ENCODE results near the gene CIAO3.

The CIAO3 gene

DNA sequence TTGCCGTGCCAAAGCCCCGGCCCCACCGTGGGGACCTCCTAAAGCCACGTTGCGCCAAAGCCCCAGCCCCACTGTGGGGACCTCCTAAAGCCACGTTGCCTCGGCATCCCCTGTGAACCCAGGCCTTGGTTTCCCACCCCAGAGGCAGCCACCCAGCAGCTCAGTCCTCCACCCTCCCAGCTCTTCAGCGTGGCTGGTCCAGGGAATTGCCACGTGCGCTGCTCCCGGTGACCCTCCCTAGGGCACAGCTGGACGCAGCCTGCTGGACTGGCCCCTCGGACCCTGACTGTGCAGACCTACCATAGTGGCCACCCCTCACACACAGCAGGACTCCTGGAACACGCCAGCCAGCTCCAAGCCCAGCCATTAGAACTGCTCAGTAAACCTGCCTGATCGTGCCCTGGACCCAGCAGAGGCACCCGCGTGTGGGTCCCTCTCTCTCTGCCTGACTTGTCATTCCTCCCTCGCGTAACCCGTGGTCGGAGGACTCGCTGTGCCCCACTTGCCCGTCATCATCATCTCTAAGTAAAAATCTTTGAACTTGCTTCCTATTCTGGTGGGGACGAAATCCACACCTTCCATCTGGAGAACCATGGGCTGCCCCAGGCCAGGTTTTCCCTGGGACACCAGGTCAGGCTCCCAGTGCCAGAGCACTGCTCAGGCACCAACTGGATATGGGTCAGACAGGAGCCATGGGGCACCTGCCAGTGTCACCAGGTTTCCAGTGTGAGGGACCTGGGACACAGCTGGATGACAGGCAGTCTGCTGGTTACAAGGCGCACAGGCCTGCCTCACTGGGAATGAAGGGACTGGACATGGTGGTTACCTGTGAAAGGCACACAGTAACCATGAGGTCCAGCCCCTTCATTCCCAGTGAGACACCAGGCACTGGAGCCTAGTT lies 5.6 kb downstream of the CIAO3 start:
- DNase-seq (ENCODE audit: low read depth), result no peak

DNA sequence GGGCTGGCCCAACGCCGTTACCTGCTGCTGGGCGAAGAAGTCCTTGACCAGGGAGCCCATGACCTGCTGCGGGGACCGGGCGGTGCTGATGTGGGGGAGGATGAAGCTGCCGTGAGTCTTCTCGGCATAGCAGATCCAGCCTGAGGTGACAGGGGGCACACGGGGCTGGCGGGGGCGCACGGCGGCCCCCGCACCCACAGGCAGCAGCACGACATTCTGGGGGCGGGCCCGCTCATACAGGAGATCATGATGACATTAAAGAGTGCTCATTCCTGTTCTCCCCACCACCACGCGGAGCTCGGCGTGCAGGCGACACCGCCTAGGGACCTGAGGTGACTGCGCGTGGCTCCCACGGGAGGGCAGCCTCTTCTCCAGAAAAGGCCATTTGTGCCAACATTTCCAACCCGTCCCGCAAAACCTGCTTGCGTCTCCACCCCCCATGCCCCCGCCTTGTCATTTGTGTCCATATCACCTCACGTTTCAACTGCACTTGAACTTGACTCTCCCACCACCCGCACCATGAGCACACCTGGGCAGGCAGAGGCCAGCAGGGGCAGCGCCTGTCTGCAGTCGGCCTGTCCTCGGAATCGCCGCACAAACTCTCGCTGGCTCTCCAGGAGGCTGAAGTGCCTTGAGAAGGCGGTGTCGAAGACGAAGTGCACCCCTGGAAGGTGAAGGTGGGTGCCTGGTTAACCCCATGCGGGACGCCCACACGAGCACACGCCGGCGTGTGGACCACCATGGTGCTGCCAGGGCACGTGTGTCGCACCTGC lies 6.4 kb downstream of the CIAO3 start:
- DNase-seq (ENCODE audit: low read depth), result no peak

DNA sequence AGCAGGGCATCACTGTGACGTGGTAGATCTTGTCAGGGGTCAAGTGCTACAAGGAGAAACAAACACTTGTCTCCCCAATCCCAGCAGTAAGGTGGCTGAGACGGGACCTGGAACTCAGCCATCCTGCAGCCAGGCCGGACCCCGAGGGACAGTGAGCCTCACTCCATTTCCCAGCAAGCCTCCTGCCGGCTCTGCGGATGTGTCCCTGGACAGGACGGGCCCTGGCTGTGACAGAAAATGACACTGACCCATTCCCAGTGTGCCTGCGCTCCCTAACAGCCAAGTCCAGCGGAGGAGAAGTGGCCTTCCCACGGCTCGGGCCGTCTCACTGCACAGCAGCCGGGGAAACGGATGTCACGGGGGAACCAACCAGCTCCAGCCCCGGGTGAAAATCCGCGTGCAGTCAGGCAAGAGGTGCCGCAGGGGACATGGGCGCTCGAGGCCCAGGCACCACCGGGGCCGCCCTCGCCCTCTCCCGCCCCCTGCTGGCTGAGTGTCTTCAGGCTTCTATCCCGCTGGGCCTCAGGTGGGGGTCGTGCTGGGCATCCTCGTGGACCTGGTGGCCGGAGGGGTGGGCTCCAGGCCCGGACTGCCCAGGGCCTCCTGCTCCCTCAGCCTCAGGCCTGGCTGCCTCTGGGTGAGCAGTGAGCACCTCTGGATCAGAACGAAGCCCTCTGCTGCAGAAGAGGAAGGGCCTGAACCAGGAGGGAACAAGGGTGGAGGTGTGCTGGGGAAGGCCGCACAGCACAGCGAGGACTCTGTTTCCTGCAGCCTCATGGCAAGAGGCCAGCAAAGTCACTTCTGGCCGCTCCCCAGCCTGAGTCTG lies 7.2 kb downstream of the CIAO3 start:
- DNase-seq (ENCODE audit: low read depth), result no peak

DNA sequence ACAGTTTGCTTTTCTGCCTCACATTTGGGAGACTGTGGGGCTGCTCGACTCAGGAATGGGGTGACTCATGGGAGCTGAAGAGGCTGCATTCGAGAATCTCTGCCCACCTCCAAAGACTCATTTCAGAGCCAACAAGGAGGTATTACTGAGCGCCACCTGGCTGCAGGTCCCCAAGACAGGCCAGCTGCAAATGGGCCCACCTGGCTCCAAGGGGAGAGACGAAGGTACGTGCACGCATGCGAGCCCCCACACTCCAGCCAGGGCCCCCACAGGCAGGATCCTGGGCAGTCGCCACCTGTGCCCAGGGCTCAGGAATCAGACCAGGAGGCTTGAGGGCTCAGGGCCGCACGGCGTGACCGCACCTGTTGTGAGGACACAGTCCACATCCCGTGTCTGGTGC lies 7.9 kb downstream of the CIAO3 start:
- DNase-seq (ENCODE audit: low read depth), result no peak

DNA sequence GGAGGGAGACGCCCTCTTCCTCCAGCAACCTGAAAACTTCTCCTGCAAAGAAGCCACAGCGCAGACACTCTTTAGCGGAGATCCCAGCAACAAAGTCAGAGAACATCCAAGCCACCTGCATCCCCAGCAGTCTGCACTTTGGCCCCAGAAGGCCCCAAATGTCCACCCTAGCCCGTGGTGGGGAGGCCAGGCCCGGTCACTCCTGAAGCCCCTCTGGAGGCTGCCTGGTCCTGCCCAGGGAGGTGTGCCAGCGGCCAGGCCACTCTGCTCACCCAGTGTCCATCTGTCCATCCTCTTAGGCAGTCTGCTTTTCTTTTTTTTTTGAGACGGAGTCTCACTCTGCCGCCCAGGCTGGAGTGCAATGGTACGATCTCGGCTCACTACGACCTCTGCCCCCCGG lies 8.5 kb downstream of the CIAO3 start:
- DNase-seq (ENCODE audit: low read depth), result no peak

DNA sequence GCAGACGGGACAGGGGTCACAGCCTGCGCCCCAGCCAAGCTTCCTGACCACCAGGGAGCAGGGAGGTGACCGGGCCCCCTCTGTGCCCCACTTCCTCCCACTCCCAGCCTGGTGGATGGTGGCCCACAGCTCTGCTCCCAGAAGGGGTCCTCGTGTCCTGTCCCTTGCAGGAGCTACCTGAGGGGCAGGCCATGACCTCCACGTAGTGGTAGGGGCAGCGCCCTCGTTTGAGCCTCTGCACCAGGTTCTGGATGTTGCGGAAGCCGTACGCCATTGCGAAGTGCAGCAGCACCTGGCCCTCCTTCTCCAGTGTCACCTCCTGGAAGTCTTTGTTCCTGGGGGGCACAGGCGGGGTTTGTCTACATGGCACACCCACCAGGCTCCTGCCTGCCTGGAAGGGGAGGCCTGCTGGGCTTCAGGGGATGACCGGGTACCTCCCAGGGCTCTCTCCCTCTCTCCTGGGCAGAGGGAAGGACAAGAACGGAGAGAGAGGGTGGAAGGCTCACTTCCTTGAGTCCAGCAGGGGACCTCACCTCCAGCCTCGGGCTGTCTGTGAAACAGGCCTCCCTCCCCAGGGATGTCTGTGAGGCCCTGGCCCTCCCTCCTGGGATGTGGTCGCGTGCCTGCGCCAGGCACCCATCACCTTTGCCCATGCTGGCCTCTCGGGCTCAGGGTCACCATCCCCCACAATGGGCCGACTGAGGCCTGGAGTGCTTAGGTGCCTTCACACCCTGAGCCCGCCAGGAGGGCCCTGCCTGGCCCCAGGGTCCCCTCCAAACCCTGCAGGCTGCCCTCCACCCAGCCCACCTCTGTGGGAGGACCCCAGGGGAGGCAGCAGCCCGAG lies 9.9 kb downstream of the CIAO3 start:
- no peak for DNase-seq (ENCODE audit: low read depth)

DNA sequence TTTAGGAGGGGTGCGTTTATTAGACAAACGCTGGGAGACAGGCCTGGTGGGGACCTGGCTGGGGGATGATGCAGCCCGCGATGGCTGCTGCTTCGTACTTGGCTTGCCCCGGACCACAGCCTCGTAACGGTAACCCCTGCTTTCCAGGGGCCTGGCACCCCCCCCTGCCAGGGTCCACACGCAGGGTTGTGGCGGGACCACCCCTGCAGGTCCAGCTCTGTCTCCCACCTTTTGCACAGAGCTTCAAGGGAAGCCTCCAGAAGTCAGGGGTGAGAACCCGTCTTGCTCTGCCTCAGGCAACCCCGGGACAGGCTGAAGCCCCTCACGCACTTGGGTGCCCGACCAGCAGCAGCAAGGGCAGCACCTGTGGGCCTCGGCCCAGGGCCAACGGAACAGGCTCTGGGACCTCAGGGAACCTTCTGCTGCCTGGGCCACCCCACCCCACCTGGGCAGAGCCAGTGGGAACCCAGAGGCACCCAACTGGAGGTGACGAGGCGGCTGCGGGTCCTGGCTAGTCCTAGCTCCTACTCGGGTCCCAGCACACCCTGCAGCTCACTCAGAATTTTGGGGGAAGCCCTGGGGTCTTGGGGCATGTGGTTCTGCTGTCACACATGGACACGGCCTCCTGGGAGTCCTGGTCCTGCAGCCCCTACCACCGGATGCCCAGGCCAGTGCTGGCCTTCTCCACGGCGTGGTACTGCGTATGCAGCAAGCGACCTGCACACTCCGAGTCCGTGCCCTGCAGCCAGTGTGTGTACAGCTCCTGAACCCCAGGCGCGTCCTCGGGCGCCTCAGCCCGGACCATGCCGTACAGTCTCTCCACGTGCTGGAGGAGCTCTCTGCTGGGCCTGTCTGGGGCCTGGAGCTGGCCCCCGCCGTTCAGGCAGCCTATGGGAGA lies 10.8 kb downstream of the CIAO3 start:
- no peak for DNase-seq (ENCODE audit: low read depth)

DNA sequence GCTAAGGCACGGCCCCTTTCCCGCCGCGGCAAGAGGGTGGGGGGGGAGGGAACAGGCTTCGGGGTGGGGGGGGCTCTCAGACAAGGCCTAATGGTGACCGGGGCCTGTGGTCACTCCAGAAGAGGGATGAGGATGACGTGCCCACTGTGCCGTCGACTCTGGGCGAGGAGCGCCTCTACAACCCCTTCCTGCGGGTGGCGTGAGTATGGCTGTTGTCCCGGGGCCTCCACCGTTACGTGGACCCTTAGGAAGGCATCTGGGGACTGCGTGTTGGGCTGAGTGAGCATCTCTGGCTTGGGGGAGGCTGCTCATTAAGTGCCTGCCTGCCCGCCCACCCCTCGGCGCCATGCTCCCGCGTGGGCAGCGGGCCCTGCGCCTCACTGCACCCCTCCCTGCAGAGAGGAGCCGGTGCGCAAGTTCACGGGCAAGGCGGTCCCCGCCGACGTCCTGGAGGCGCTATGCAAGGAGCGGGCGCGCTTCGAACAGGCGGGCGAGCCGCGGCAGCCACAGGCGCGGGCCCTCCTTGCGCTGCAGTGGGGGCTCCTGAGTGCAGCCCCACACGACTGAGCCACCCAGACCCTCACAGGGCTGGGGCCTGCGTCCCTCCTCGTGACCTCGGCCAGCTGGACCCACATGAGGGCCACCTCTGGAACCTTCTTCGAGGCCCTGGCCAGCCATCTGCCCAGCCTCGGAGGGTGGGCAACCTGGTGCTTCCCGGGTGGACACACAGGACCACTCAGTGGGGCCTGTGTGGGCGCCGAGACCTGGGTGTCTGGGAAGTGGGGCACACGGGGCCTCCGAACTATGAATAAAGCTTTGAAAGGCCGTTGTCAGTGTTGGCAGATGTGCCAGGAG lies 11.7 kb downstream of the CIAO3 start:
- DNase-seq (ENCODE audit: low read depth), result no peak

DNA sequence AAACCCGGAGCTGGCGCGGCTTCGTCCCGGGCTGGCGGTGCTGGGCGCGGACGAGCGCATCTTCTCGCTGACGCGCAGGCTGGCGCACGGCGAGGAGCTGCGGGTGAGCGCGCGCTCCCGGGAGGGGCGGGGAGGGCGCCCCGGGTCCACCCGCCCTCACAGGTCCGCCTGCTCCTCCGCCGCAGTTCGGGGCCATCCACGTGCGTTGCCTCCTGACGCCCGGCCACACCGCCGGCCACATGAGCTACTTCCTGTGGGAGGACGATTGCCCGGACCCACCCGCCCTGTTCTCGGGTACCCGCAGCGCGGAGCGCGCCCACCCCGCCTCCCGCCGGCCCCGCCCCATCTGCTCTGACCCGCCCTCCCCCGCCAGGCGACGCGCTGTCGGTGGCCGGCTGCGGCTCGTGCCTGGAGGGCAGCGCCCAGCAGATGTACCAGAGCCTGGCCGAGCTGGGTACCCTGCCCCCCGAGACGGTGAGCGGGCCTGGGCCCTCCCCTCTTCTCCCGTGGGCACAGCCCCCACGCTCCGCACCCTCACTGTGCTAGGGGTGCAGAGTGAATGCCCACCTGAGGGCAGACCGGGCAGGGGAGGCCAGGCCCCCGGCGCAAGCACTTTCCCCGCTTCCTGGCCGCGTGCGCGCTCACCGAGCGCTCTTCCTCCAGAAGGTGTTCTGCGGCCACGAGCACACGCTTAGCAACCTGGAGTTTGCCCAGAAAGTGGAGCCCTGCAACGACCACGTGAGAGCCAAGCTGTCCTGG lies 12.5 kb downstream of the CIAO3 start:
- no peak for DNase-seq (ENCODE audit: low read depth)

DNA sequence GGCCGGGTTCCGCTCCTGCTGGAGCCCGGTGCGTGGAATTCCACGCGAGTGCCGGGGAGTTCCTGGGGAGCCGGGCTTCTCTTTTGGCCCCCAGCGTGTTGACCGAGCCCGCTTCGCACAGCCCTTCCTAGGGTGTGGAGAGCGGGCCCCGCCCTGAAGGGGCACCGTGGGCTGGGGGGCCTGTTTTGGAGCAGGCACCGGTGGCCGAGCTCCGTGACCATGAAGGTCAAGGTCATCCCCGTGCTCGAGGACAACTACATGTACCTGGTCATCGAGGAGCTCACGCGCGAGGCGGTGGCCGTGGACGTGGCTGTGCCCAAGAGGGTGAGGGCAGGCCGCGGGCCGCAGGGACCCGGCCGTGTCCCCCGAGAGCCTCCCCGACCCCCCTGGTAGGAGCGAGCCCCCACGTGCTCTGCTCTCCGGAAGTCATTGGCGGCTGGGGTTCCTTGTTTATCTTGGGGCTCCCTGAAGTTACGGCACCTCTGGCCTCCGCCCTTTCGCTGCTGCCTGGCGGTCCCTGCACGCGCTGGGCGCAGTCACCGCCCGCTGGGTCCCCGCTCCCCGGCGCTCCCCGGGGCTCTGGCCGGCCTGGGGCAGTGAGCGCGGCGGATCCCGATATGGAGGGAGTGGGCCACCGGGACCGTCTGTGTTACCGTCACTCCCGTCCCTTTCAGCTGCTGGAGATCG lies 13.4 kb downstream of the CIAO3 start:
- DNase-seq (ENCODE audit: low read depth), result no peak

DNA sequence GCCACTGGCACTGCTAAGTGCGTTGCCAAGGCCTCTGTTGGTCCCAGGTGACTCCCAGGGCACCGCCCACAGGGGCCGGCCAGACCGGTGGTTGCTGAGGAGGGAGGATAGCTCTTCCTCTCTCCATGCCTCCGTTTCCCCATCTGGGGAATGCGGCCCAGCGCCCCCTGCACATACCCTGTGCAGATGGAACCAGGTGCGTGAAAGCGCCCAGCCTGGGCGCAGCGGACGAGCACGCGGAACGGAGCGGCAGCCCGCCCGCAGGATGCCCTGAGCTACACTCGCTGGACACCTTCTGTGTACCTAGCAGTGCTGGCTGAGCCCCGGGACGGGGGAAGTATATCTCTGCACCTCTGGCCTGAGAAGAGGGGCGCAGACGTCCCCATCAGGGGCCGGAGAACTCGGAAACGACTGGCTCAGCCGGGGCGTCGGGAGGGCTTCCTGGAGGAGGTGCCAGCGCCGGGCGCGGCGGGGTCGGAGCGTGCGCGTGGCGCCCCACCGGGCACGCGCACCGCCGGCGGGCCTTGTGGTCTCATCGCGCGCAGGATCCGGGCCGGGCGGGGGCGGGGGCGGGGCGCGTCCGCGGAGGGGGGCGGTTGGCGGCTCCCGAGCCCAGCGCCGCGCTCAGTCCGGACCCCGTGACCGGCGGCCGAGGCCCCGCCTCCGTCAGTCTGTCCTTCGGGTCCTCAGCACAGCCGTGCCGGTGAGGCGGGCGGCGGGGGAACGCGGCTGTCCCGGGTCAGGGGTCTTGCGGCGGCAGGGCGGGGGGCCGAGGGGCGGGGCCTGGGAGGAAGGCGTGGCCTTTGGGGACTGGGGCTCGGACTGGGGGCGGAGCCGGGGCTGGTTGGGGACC lies 14.1 kb downstream of the CIAO3 start, which contains the start of the genes CCDC78 and HAGHL:
TSS of gene CCDC78 (minus strand) at position 6 of the 853 bp plus-strand sequence. CDS start 76 bp downstream, outside the sequence.
TSS of gene HAGHL (plus strand) at position 669 of the 853 bp plus-strand sequence. CDS start 404 bp downstream, outside the sequence.
- no peak for DNase-seq (ENCODE audit: low read depth)

DNA sequence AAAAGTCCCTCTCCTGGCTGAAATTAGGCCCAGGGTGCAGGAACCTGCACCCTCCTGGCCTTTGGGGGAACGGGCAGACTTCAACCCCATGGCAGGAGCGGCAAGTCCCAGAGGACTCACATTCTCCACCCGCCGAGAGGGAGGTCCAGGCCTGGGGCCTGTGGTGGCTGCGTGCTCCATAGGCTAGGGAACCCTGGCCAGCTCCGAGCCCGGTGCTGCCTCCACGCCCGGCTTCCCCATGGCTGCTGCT lies 14.7 kb downstream of the CIAO3 start:
- DNase-seq (ENCODE audit: low read depth), result no peak

DNA sequence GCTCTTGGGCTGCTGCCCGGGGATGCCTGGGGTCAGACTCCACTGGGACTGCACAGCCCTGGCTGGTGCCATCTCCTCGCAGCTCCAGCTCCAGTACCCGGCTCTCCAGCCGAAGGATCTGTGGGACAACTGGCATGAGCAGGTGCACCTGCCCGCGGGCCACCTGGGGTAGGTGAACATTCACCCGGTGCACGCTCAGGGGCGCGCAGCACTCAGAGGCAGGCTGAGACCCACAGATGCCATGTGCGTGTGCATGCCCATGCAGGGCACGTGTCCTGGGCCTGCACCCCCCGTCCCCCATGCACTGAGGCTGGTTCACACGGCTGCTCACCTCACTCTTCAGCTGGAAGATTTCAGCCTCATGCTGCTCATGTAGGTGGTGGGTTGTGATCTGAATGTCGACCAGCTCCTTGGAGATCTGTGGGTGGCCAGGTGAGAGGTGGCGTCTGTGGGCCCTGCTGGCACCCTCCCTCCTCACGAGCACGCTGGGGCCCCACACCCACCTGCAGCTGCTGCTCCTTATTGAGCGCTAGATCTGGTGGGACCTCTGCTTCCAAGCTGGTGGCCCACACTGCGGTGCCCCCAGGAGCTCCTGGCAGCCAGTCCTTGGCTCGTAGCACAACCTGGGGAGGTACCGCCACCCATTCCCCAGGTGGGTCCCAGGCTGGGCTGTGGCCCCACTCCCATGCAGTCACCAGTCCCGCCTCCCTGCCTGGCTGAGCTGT lies 15.2 kb downstream of the CIAO3 start:
- no peak for DNase-seq (ENCODE audit: low read depth)

DNA sequence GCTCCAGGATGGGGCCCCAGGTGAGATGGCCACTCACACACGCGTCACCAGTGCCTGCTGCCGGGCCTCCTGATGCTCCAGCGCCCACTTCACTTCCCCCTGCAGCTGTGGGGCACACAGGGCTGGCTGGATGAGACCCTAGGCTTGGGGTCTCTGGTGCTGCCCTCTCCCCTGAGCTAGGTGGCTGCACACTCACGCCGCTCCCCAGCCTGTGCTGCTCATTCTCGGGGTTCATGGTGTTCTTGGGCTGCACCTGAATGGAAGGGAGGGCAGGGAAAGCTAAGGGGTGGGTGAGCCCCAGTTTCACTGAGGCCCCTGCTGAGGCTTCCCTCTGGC lies 15.8 kb downstream of the CIAO3 start:
- DNase-seq (ENCODE audit: low read depth), result no peak

DNA sequence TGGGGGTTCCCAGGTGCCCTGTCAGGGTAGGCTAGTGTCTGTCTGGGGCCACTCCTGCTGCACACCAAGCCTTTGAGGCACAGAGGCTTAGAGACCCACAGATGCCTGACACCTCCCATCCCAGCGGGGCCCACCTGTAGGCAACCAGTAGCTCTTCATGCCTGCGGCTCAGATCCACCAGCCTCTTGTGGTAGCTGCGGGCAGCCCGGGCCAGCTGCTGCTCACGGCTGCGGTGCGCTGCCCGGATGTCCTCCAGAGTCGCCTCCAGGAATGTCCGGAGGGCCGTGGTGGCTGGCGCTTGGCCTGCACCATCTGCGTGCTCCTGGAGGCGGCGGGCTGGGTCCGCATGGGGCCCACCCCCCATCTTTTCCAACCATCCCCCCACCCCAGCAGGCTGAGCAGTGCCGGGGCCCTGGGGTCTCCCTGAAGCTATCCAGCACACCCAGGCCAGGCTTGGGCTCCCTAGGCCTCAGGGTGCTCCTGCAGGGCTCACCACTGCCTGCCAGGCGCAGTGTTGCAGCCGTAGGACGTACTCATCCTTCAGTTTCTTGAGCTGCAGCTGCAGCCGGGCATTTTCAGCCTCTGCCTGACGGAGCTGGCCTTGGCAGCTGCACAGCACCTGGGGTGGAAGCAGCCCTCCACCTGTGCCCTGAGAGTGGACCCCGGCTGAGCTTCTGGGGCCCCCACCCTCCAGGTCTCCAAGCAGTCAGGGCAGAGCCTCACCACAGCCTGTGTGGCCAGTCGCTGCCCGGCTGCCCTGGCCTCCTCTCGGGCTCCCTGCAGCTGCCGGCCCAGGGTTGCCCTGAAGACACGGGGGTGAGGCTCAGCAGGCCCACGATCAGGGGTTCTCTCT lies 16.4 kb downstream of the CIAO3 start:
- no peak for DNase-seq (ENCODE audit: low read depth)

DNA sequence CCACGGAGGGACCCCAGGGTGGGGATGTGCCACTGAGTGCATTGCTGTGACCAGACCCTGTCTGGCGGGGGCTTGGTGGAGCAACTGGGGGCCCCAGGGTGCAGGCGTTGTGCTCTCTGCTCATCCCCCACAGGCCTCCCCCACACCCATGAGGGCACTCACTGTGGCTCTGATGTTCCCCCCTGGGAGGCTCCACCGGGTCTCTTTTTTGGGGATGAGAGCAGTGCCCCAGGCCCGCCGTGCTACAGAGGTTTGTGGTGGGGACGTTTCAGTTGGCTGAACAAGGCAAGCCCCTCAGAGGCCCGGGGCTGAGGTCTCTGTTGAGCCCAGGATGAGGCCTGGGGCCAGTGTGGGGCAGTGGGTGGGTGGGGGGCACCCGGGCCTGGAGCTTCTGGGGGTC lies 17.1 kb downstream of the CIAO3 start:
- DNase-seq (ENCODE audit: low read depth), result no peak

All from stromal cell of bone marrow (primary cell).